GM12865 (cell line): ENCODE results near the gene USP6NL.

Experiments
- DNase-seq: peaks from one replicate; pipeline ENCODE4 v3.0.0; 2010; ENCODE audit warnings: low read depth
- H3K4me3 ChIP-seq: 2 replicates; pipeline ENCODE4 v1.5.1; 2011; ENCODE audit warnings: mild to moderate bottlenecking, low read depth, low read length, control low read depth
- CTCF ChIP-seq: IDR thresholded peaks from 2 replicates; pipeline ENCODE4 v1.5.1; 2011; ENCODE audit warnings: low read length, control low read depth, low read depth, inconsistent platforms; ENCODE audit not compliant: insufficient read depth; ENCODE audit errors: missing control alignments

The USP6NL gene

DNA sequence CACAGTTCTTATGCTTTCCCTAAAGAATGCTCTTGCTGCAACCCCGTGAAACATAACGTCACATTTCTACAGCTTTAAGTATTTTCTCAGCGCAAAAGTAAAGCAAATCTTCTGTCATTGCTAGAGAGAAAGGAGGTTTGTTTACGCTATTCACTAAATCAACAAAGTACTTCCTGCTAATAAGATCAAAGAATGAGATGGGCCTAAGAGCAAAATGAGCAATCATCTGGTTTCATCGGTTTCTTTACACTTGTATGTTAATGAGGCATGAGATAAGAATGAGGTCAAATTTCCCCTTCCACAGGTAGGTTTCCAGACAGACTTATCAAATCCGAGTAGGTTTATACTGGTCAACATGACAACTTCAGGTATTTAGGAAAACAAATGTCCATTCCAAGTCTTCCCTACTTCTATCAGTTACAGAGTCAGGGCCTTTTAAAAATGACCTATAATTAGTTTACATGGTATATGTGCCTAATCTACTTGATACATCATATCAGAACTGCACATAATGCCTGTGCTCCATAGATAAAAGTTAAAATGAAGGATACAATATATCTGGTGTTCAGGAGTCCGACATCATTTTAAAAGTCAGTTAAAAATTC is 8.4 kb downstream of the USP6NL start:
- no peak for TF ChIP-seq CTCF
- peak; percentile 79 for DNase-seq
- H3K4me3 ChIP-seq = peak overlapping the region; percentile 44

- H3K4me3 ChIP-seq = peak overlapping the region; percentile 44
- TF ChIP-seq CTCF = no peak
- DNase-seq = peak; percentile 78
These were observed 9.1 kb downstream of the USP6NL start for GRCh38 chr10:11602358-11602757.

DNA sequence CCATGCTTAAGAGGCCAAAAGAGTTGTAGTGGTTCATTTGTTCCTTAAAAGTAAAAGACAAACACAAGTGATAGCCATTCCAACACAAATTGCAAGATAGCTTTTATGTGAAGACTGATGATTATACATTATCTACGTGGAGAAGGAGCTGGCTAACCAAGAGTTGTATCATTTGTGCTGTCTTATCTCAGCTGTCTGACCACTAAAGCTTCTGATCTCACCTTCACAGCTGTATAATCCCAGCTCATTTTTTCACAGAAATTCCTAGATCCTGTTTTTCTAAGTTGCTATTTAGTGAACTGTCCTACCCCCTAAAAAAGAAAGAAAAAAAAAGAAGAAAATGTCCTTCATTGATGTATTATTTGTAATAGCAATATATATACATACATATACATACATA is 9.8 kb downstream of the USP6NL start:
- no peak for TF ChIP-seq CTCF

DNA sequence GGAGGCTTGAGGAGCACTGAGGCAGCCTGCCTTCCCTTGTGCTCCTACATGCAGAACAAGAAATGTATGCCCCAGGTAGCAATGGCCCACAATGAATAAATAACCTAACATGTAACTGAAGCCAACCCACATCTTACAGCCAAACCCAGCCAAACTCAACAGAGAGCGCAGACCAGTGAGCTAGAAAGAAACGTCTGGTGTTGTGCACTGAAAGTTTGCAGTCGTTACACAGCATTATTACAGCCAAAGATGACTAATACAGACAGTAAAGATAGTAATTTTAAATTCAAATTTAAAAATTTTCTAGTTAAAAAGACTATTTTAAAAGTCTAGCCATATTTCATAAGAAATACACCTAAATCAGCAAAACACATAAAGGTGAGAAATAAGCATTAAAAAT is 11.2 kb downstream of the USP6NL start:
- peak overlapping the region; percentile 27 for H3K4me3 ChIP-seq
- DNase-seq = peak; percentile 32
- TF ChIP-seq CTCF = no peak

More for the DNA sequence above, 9.8 kb downstream of the USP6NL start:
- peak overlapping the region; percentile 44 for H3K4me3 ChIP-seq
- no peak for DNase-seq

DNA sequence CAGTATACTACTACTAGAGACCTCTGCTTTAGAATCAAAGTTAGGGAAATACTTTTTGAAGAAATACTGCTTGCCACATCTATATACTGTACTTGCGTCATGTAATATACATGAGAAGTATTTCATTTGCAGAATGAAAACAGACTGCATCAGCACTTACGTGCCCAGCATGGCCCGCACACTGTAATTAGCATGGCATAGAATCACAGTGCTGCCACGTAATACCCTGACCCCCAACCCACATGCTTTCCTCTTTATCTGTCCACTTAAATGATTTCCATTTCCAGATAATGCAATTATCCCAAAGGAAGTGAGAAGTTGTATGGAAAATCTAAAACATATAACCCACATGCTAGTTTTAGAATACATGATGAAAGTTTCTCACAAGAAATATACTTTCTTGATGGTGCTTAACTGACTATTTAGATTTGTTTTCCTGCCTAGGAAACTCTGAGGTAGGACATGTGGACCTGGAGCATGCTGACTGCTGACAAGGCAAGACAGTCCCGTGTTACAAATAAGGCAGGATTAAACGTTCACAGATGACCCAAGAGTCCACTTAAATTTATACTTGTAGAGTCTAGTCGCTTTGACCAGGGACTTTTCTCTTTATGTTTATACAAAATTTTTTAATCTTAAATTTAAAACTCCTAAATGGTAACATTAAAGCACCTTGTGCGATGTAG is 12.6 kb downstream of the USP6NL start:
- DNase-seq = no peak
- H3K4me3 ChIP-seq = peak overlapping the region; percentile 27
- TF ChIP-seq CTCF = no peak

GRCh38 chr10:11597470-11597869 is 14.0 kb downstream of the USP6NL start:
- no peak overlapping the region for H3K4me3 ChIP-seq
- DNase-seq = no peak
- no peak for TF ChIP-seq CTCF

- TF ChIP-seq CTCF = no peak
- no peak overlapping the region for H3K4me3 ChIP-seq
- DNase-seq = no peak
These were observed 16.1 kb downstream of the USP6NL start for GRCh38 chr10:11595395-11595692.
